Stimulated activated CD4-positive, alpha-beta T cell treated with anti-CD3 and anti-CD28 coated beads, Interleukin-12 subunit alpha, Interleukin-12 subunit beta, amount 100 ng/mL, for 24 hours (primary cell): ENCODE data around the gene MKRN2.
"Not testable (repeated sequence)": the region's sequence is repeated elsewhere in the genome, so short reads cannot be mapped to it uniquely, and the experiment has no call there.

Source experiments
- DNase-seq, 2 experiments: peaks; one replicate each; pipeline ENCODE4 v3.0.0-alpha.2; 2020; ENCODE audit warnings: low read depth in 2 of 2

MKRN2 gene

GRCh38 chr3:12588039-12589009 lies 31.4 kb downstream of the MKRN2 start:
- no peak for DNase-seq

GRCh38 chr3:12590096-12590495 lies 33.2 kb downstream of the MKRN2 start:
- no peak for DNase-seq

GRCh38 chr3:12591456-12591855 lies 34.6 kb downstream of the MKRN2 start:
- no peak for DNase-seq

GRCh38 chr3:12591997-12592715 lies 35.3 kb downstream of the MKRN2 start:
- no peak for DNase-seq

GRCh38 chr3:12593473-12593872 lies 36.6 kb downstream of the MKRN2 start:
- no peak for DNase-seq

GRCh38 chr3:12598890-12599289 lies 42.0 kb downstream of the MKRN2 start:
- DNase-seq: no peak

- DNase-seq: no peak
Measured at GRCh38 chr3:12601072-12601471, 44.2 kb downstream of the MKRN2 start.

- DNase-seq: no peak
Measured at GRCh38 chr3:12603969-12604368, 47.1 kb downstream of the MKRN2 start.

GRCh38 chr3:12608376-12608775 lies 51.5 kb downstream of the MKRN2 start:
- no peak for DNase-seq

GRCh38 chr3:12611117-12611516 lies 54.2 kb downstream of the MKRN2 start:
- DNase-seq: no peak

- no peak for DNase-seq
Measured at GRCh38 chr3:12612514-12613226, 55.8 kb downstream of the MKRN2 start.

- no peak for DNase-seq
Measured at GRCh38 chr3:12613250-12613649, 56.4 kb downstream of the MKRN2 start.

GRCh38 chr3:12615266-12615665 lies 58.4 kb downstream of the MKRN2 start:
- DNase-seq: no peak

- DNase-seq: no peak
Measured at GRCh38 chr3:12618426-12618825, 61.5 kb downstream of the MKRN2 start.

GRCh38 chr3:12620305-12620704 lies 63.4 kb downstream of the MKRN2 start:
- no peak for DNase-seq

GRCh38 chr3:12620729-12621128 lies 63.8 kb downstream of the MKRN2 start:
- no peak for DNase-seq

GRCh38 chr3:12622335-12622734 lies 65.4 kb downstream of the MKRN2 start:
- DNase-seq: no peak

- DNase-seq: no peak
Measured at GRCh38 chr3:12624056-12624455, 67.2 kb downstream of the MKRN2 start.

GRCh38 chr3:12624964-12625363 lies 68.1 kb downstream of the MKRN2 start:
- not testable (repeated sequence) for DNase-seq

- DNase-seq: no peak
Measured at GRCh38 chr3:12627370-12627769, 70.5 kb downstream of the MKRN2 start.

GRCh38 chr3:12628813-12629212 lies 71.9 kb downstream of the MKRN2 start:
- DNase-seq: no peak

GRCh38 chr3:12629560-12629959 lies 72.7 kb downstream of the MKRN2 start:
- DNase-seq: no peak
